ACC112 (cell line): ENCODE data around the gene DYNLRB1.
A peak's percentile ranks its signal among the peaks of the same experiment; 100 is the strongest.
"Not testable (repeated sequence)": the region's sequence is repeated elsewhere in the genome, so short reads cannot be mapped to it uniquely, and the experiment has no call there.

ENCODE experiments used
- H2AFZ ChIP-seq: fragments of 200-600 bp; sonication (generic); one replicate; pipeline ENCODE4 v1.6.0; 2017; ENCODE audit warnings: antibody characterized with exemption, low read length; ENCODE audit not compliant: unreplicated experiment
- H3K27ac ChIP-seq: fragments of 200-600 bp; sonication (generic); 2 replicates; pipeline ENCODE4 v1.5.1; 2014; ENCODE audit warnings: low read depth, mild to moderate bottlenecking, antibody characterized with exemption, low read length, moderate library complexity
- H3K27me3 ChIP-seq: fragments of 200-600 bp; sonication (generic); 2 replicates; pipeline ENCODE4 v1.6.1; 2014; ENCODE audit warnings: mild to moderate bottlenecking, antibody characterized with exemption, low read length, moderate library complexity, mixed read lengths; ENCODE audit not compliant: insufficient read depth
- H3K36me3 ChIP-seq: fragments of 200-600 bp; sonication (generic); 2 replicates; pipeline ENCODE4 v1.6.1; 2016; ENCODE audit warnings: mild to moderate bottlenecking, antibody characterized with exemption, low read length, moderate library complexity, mixed read lengths; ENCODE audit not compliant: insufficient read depth
- H3K4me1 ChIP-seq: fragments of 200-600 bp; sonication (generic); one replicate; pipeline ENCODE4 v1.6.1; 2016; ENCODE audit warnings: low read length, mixed read lengths; ENCODE audit not compliant: insufficient read depth, unreplicated experiment, control insufficient read depth
- H3K4me3 ChIP-seq: fragments of 200-600 bp; sonication (generic); 2 replicates; pipeline ENCODE4 v1.5.1; 2014; ENCODE audit warnings: mild to moderate bottlenecking, low read depth, low read length
- H3K79me2 ChIP-seq: fragments of 200-600 bp; sonication (generic); one replicate; pipeline ENCODE4 v1.6.0; 2016; ENCODE audit warnings: low read length; ENCODE audit not compliant: control insufficient read depth, unreplicated experiment, insufficient read depth

Gene DYNLRB1

GRCh38 chr20:34516247-34517113 lies at the start of gene DYNLRB1:
DYNLRB1 (plus strand) TSS chr20:34516422; CDS start chr20:34516459, 37 bp downstream.
- peaks cover 32% of the 10 kb centered on the region for H3K79me2 ChIP-seq

DNA sequence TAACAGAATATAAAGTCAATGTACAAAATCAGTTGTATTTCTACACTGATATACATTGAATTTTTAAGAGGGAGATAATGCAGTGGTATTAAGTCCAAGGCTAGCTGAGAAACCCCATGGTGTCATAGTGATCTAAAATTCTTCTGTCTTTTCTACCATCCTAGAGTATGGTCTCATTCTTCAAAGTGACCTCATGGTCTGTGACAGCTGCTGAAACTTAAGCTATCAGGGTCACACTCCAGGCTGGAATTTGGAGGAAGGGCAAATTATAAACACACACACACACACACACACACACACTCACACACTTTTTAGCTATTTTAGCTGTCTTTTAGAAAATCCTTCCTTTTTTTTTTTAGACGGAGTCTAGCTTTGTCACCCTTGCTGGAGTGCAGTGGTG lies 47.3 kb upstream of the DYNLRB1 start:
- no peak overlapping the region for H3K27ac ChIP-seq
- H3K79me2 ChIP-seq, result no peaks in the 10 kb centered on the region
- H3K4me1 ChIP-seq, result peaks cover 20% of the 10 kb centered on the region
- no peaks in the 10 kb centered on the region for H3K27me3 ChIP-seq
- no peak overlapping the region for H3K4me3 ChIP-seq
- no peak overlapping the region for H2AFZ ChIP-seq
- H3K36me3 ChIP-seq, result no peaks in the 10 kb centered on the region; the same call in 1 of the 2 replicates

More at GRCh38 chr20:34516247-34517113, at the start of gene DYNLRB1:
- H3K27me3 ChIP-seq, result no peaks in the 10 kb centered on the region
- H3K4me3 ChIP-seq, result peak within 1 kb of the TSS; percentile 78
- H3K27ac ChIP-seq, result peak within 1 kb of the TSS; percentile 83
- H3K36me3 ChIP-seq, result 0 out of 2 replicates have a peak, but pooled peaks cover 3% of the 10 kb centered on the region
- H2AFZ ChIP-seq, result peak within 1 kb of the TSS; percentile 24
- H3K4me1 ChIP-seq, result peaks cover 7% of the 10 kb centered on the region

GRCh38 chr20:34472246-34472925 lies 43.8 kb upstream of the DYNLRB1 start:
- Histone ChIP-seq H3K79me2 (peaks cover 4% of the 10 kb centered on the region), H3K36me3 (peaks cover 5% of the 10 kb centered on the region), H3K4me1 (peaks cover 20% of the 10 kb centered on the region), H3K27ac (peak overlapping the region; percentile 64), H3K27me3 (no peaks in the 10 kb centered on the region), H3K4me3 (0 out of 2 replicates have a peak overlapping the region, but pooled peaks have one; percentile 37), H2AFZ (no peak overlapping the region)

GRCh38 chr20:34473262-34473883 lies 42.8 kb upstream of the DYNLRB1 start:
- no peak overlapping the region for H2AFZ ChIP-seq
- no peak overlapping the region for H3K4me3 ChIP-seq
- no peaks in the 10 kb centered on the region for H3K27me3 ChIP-seq
- H3K36me3 ChIP-seq, result peaks cover 13% of the 10 kb centered on the region
- peaks cover 4% of the 10 kb centered on the region for H3K79me2 ChIP-seq
- peaks cover 20% of the 10 kb centered on the region for H3K4me1 ChIP-seq
- peak overlapping the region; percentile 64 for H3K27ac ChIP-seq

- Histone ChIP-seq H3K4me1 (peaks cover 20% of the 10 kb centered on the region), H3K27ac (0 out of 2 replicates have a peak overlapping the region, but pooled peaks have one; percentile 6), H3K4me3 (no peak overlapping the region), H3K79me2 (peaks cover 4% of the 10 kb centered on the region), H3K27me3 (no peaks in the 10 kb centered on the region), H3K36me3 (peaks cover 34% of the 10 kb centered on the region), H2AFZ (no peak overlapping the region)
These were observed 40.1 kb upstream of the DYNLRB1 start for GRCh38 chr20:34475979-34476736.

DNA sequence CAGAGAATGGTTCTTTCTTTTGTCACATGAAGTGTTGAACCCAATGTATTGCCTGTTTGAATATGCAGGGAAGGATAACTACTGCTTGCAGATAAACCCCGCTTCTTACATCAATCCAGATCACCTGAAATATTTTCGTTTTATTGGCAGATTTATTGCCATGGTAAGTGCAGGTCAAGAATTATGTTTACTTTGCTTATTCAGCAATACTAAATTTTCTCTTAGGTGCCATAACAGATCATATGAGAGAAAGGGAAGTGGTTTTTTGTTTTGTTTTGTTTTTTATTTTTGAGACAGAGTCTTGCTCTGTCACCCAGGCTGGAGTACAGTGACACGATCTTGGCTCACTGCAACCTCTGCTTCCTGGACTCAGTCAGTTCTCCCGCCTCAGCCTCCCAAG lies 36.6 kb upstream of the DYNLRB1 start:
- Histone ChIP-seq H2AFZ (no peak overlapping the region), H3K27me3 (no peaks in the 10 kb centered on the region), H3K79me2 (peaks cover 4% of the 10 kb centered on the region), H3K4me3 (no peak overlapping the region), H3K36me3 (peaks cover 67% of the 10 kb centered on the region), H3K4me1 (no peaks in the 10 kb centered on the region), H3K27ac (no peak overlapping the region)

GRCh38 chr20:34482154-34482553 lies 34.1 kb upstream of the DYNLRB1 start:
- H2AFZ ChIP-seq, H3K27me3 ChIP-seq, H3K27ac ChIP-seq, H3K79me2 ChIP-seq, H3K4me3 ChIP-seq, H3K4me1 ChIP-seq: not testable (repeated sequence)
- peaks cover 64% of the 10 kb centered on the region for H3K36me3 ChIP-seq

DNA sequence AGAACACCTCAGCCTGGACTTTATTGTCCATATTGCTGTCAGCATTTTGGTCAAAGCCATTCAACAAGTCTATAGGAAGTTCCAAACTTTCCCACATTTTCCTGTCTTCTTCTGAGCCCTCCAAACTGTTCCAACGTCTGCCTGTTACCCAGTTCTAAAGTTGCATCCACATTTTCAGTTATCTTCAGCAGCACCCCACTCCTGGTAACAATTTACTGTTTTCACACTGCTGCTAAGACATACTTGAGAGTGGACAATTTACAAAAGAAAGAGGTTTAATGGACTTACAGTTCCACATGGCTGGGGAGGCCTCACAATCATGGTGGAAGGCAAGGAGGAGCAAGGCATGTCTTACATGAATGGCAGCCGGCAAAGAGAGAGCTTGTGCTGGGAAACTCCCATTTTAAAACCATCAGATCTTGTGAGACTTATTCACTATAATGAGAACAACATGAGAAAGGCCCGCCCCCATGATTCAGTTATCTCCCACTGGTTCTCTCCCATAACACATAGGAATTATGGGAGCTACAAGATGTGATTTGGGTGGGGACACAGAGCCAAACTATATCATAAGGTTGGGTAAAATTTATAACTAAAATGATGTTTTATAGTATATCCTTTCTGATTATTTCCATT lies 32.5 kb upstream of the DYNLRB1 start:
- H3K27me3 ChIP-seq, H3K79me2 ChIP-seq, H3K4me1 ChIP-seq, H3K27ac ChIP-seq, H2AFZ ChIP-seq, H3K4me3 ChIP-seq: not testable (repeated sequence)
- H3K36me3 ChIP-seq, result peaks cover 54% of the 10 kb centered on the region

DNA sequence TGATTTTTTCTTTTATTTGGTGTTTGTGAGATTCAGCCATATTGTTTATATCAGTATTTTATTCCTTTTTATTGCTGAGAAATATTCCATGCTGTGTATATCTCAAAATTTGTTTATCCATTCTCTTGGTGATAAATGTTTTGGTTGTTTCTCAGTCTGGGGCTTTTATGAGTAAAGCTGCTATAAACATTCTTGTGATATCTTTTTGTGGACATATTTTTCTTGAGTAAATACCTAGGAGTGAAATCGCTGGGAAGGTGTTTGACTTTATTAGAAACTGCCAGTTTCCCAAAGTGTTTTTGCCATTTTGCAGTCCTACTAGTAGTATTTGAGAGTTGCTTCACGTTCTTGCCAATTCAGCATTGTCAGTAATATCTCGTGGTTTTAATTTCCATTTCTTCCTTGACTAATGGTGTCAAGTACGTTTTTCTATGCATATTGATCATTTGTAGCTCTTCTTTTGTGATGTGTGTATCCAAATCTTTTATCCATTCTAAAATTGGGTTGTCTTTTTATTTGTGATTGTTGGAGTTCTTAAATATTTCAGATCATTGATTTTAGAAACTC lies 31.1 kb upstream of the DYNLRB1 start:
- H3K36me3 ChIP-seq, result peaks cover 53% of the 10 kb centered on the region
- no peak overlapping the region for H3K27ac ChIP-seq
- H3K27me3 ChIP-seq, result no peaks in the 10 kb centered on the region
- no peak overlapping the region for H3K4me3 ChIP-seq
- no peaks in the 10 kb centered on the region for H3K79me2 ChIP-seq
- H2AFZ ChIP-seq, result no peak overlapping the region
- H3K4me1 ChIP-seq, result no peaks in the 10 kb centered on the region
